Spleen (tissue), 7 donors: ENCODE results near the gene ENOX2.

Source experiments
- POLR2A ChIP-seq, 3 donors: fragments of 450-650 bp; IDR thresholded peaks; one replicate each; pipeline ENCODE4 v1.5.1; 2017; ENCODE audit warnings: antibody characterized with exemption in 3 of 3, mild to moderate bottlenecking in 1 of 3
- TF ChIP-seq, protein P1 (sequence below), 11 experiments: fragments of 200-600 bp in 7 of 11; fragments of 450-650 bp in 4 of 11; sonication (generic) in 4 of 11; IDR thresholded peaks in 8 of 11; conservative IDR thresholded peaks in 3 of 11; 1 replicate in 7 of 11; 2 replicates in 4 of 11; pipeline versions ENCODE4 v1.4.0 to v1.8.0; 2016 to 2021; ENCODE audit warnings: antibody characterized with exemption in 11 of 11, inconsistent platforms in 4 of 11, mild to moderate bottlenecking in 1 of 11
- donor health status: DM: no; HTN: no; CAD: no; lungs with moderate emphysema.
- donor health status: DM: no; HTN: no; CAD: no.
- donor health status: DM: no; HTN: no; CAD: no.

DNA sequence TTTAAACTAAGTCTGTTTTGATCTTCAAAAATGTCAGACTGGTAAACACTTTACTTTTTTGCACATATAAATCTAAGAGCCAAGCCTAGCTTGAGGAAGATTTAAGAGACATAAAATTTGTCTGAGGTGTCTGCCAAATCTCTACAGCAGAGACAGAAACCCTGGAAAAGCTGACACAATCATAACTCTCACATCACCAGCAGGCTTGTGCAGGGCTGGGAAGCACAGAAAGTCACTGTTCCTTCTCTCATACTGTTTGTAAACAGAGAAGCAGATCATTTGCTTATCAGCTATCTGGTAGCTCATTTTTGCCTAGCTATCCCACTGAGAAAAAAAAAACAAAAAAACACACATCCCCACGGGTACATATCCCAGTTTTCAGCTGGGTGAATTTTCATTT, 7.0 kb downstream of the ENOX2 start:
- TF ChIP-seq, protein P1, sequence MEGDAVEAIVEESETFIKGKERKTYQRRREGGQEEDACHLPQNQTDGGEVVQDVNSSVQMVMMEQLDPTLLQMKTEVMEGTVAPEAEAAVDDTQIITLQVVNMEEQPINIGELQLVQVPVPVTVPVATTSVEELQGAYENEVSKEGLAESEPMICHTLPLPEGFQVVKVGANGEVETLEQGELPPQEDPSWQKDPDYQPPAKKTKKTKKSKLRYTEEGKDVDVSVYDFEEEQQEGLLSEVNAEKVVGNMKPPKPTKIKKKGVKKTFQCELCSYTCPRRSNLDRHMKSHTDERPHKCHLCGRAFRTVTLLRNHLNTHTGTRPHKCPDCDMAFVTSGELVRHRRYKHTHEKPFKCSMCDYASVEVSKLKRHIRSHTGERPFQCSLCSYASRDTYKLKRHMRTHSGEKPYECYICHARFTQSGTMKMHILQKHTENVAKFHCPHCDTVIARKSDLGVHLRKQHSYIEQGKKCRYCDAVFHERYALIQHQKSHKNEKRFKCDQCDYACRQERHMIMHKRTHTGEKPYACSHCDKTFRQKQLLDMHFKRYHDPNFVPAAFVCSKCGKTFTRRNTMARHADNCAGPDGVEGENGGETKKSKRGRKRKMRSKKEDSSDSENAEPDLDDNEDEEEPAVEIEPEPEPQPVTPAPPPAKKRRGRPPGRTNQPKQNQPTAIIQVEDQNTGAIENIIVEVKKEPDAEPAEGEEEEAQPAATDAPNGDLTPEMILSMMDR (IDR thresholded peaks at IDR 0.05 in 8 of 11, conservative IDR thresholded peaks at IDR 0.05 in 3 of 11): no peak
- TF ChIP-seq POLR2A (IDR thresholded peaks at IDR 0.05): no peak
